Activated naive CD4-positive, alpha-beta T cell treated with anti-CD3 and anti-CD28 coated beads, Interleukin-2, amount 50 U/mL, for 72 hours (primary cell): ENCODE measurements around the gene SLC6A20. TPM values are rescaled to one million over a fixed set of nuclear protein-coding genes. Genes with fewer than 3 reads are reported as not detected.

Experiments
- ATAC-seq, 2 donors: fragments of 150-1000 bp; cut with Tn5 transposase; 2 replicates each; pipeline ENCODE4 v1.10.0; 2021; ENCODE audit warnings: mild to moderate bottlenecking in 2 of 2, moderate library complexity in 2 of 2
- DNase-seq, 2 donors: peaks; one replicate each; pipeline ENCODE4 v3.0.0; 2021 to 2022; ENCODE audit warnings: low spot score in 2 of 2
- H3K27ac Mint-ChIP-seq, 2 donors: one replicate each; pipeline ENCODE4 v1.8.0; 2022; ENCODE audit warnings: mild to moderate bottlenecking in 2 of 2, mixed read lengths in 2 of 2
- H3K36me3 Mint-ChIP-seq, 2 donors: one replicate each; pipeline ENCODE4 v1.8.0; 2022; ENCODE audit warnings: mixed read lengths in 2 of 2
- H3K9me3 Mint-ChIP-seq, 2 donors: one replicate each; pipeline ENCODE4 v1.8.0; 2022; ENCODE audit warnings: mixed read lengths in 2 of 2
- total RNA-seq, 2 donors: library from RNA; stranded (reverse); gene quantifications; one replicate each; pipeline ENCODE4 v1.2.3, GENCODE V29; 2022

The SLC6A20 gene
- total RNA-seq, 2 donors from 2014 or later: not detected

GRCh38 chr3:45730409-45731154 is 65.8 kb downstream of the SLC6A20 start:
- no peak for ATAC-seq
- Mint-ChIP-seq H3K27ac (no peak overlapping the region), H3K9me3 (no peaks in the 10 kb centered on the region), H3K36me3 (peaks cover 17 to 47% of the 10 kb centered on the region in 2 donors)
- DNase-seq: no peak

- Mint-ChIP-seq H3K27ac (no peak overlapping the region), H3K9me3 (no peaks in the 10 kb centered on the region), H3K36me3 (peaks cover 17 to 47% of the 10 kb centered on the region in 2 donors)
- ATAC-seq (no peak), DNase-seq (no peak)
These were observed 66.7 kb downstream of the SLC6A20 start for GRCh38 chr3:45729614-45730013.

GRCh38 chr3:45724911-45725310 is 71.4 kb downstream of the SLC6A20 start:
- ATAC-seq (no peak), DNase-seq (no peak)
- Mint-ChIP-seq H3K36me3 (peaks cover 15 to 51% of the 10 kb centered on the region in 2 donors), H3K9me3 (no peaks in the 10 kb centered on the region), H3K27ac (no peak overlapping the region)

GRCh38 chr3:45719655-45720487 is 76.5 kb downstream of the SLC6A20 start:
- Mint-ChIP-seq H3K36me3 (peaks cover 22 to 51% of the 10 kb centered on the region in 2 donors), H3K9me3 (no peaks in the 10 kb centered on the region), H3K27ac (no peak overlapping the region)
- no peak for ATAC-seq
- no peak for DNase-seq

GRCh38 chr3:45716790-45717336 is 79.5 kb downstream of the SLC6A20 start:
- Mint-ChIP-seq H3K9me3 (no peaks in the 10 kb centered on the region), H3K36me3 (peaks cover 18 to 39% of the 10 kb centered on the region in 2 donors), H3K27ac (peak overlapping the region; percentile 68 to 84)
- ATAC-seq: peak; percentile 31 to 46
- DNase-seq: no peak

GRCh38 chr3:45715945-45716344 is 80.4 kb downstream of the SLC6A20 start:
- H3K36me3 Mint-ChIP-seq: peaks cover 21 to 43% of the 10 kb centered on the region in 2 donors

GRCh38 chr3:45712434-45713110 is 83.8 kb downstream of the SLC6A20 start:
- ATAC-seq (no peak), DNase-seq (no peak)
- no peaks in the 10 kb centered on the region for H3K9me3 Mint-ChIP-seq
- H3K27ac Mint-ChIP-seq: peak overlapping the region in 1 of 2 donors; percentile 63
- H3K36me3 Mint-ChIP-seq: peaks cover 25 to 48% of the 10 kb centered on the region in 2 donors

More at GRCh38 chr3:45715945-45716344, 80.4 kb downstream of the SLC6A20 start:
- peak overlapping the region; percentile 1 to 68 for H3K27ac Mint-ChIP-seq
- DNase-seq: no peak
- H3K9me3 Mint-ChIP-seq: no peaks in the 10 kb centered on the region
- peak in 1 of 2 donors; percentile 34 for ATAC-seq

GRCh38 chr3:45711931-45712330 is 84.4 kb downstream of the SLC6A20 start:
- H3K9me3 Mint-ChIP-seq: no peaks in the 10 kb centered on the region
- no peak for ATAC-seq
- peaks cover 21 to 42% of the 10 kb centered on the region in 2 donors for H3K36me3 Mint-ChIP-seq
- no peak for DNase-seq
- H3K27ac Mint-ChIP-seq: no peak overlapping the region

GRCh38 chr3:45705839-45706808 is 90.2 kb downstream of the SLC6A20 start:
- peak overlapping the region in 1 of 2 donors; percentile 73 for H3K27ac Mint-ChIP-seq
- peaks cover 12% of the 10 kb centered on the region in 2 donors for H3K36me3 Mint-ChIP-seq
- peak; percentile 39 to 78 for ATAC-seq
- no peak for DNase-seq
- no peaks in the 10 kb centered on the region for H3K9me3 Mint-ChIP-seq

Other genes with a start within 250 kb of the SLC6A20 start
- 10 to 100 TPM; 14.9 to 39.6 TPM for gene LIMD1, start 201.8 kb downstream of the SLC6A20 start, total RNA-seq
- 10 to 100 TPM; 61.8 to 99.2 TPM for gene SACM1L, start 107.1 kb downstream of the SLC6A20 start, total RNA-seq
- 1 to 10 TPM; 2.3 to 4.0 TPM for gene LZTFL1, start 45.6 kb upstream of the SLC6A20 start, total RNA-seq
- not detected for gene CCR9, start 90.0 kb upstream of the SLC6A20 start, total RNA-seq
- gene CXCR6, start 146.9 kb upstream of the SLC6A20 start, total RNA-seq: 1 to 10 TPM; 1.0 to 1.8 TPM
- gene FYCO1, start 199.3 kb upstream of the SLC6A20 start, total RNA-seq: 10 to 100 TPM in 1 of 2 donors, 1 to 10 TPM in 1; 4.4 to 18.1 TPM
- not detected for gene XCR1, start 230.9 kb upstream of the SLC6A20 start, total RNA-seq